Measurements from ENCODE around the gene JMJD7. TPM values are rescaled to one million over a fixed set of nuclear protein-coding genes. Genes with fewer than 3 reads are reported as not detected.

The JMJD7 gene
- total RNA-seq, 2 experiments from 2014 or later = 3.0 to 14.1 TPM

GRCh38 chr15:41795996-41796856 lies 31.7 kb upstream of the JMJD7 start:
- POLR2A ChIA-PET = interaction anchor here (0.6 to 1.4 kb wide), 4 partner anchors 16 to 82 kb away, joined by 3 to 4 read pairs (median 3); partner anchors contain the start of gene MAPKBP1
- Histone ChIP-seq H3K9me2 (ENCODE audit: insufficient read depth, low read length) (no peaks in the 10 kb centered on the region), H3K4me2 (ENCODE audit: low read length) (peak overlapping the region; percentile 38), H3K79me2 (ENCODE audit: insufficient read depth, low read depth, low read length) (no peaks in the 10 kb centered on the region), H3K4me3 (ENCODE audit: low read depth, low read length, poor library complexity, severe bottlenecking) (peak overlapping the region; percentile 4), H3K36me3 (ENCODE audit: insufficient read depth, low read length) (peaks cover 13% of the 10 kb centered on the region), H3K27ac (ENCODE audit: low read depth, low read length, poor library complexity, severe bottlenecking) (peak overlapping the region; percentile 56), H4K20me1 (ENCODE audit: insufficient read depth, low read length) (no peaks in the 10 kb centered on the region), H3K4me1 (ENCODE audit: insufficient read depth, low read length, poor library complexity, severe bottlenecking) (peaks cover 49% of the 10 kb centered on the region), H3K9me3 (ENCODE audit: low read length) (peaks cover 7% of the 10 kb centered on the region; the same call in 1 of the 2 replicates), H2AFZ (ENCODE audit: low read length) (0 out of 2 replicates have a peak overlapping the region, but pooled peaks have one; percentile 43)
- no peak for TF ChIP-seq CTCF (conservative IDR thresholded peaks at IDR 0.05; ENCODE audit: low read length)
- TF ChIP-seq EZH2phosphoT487 (IDR thresholded peaks at IDR 0.05; ENCODE audit: borderline replicate concordance, low read depth, low read length) = no peak
- BruUV-seq (replicated peaks) = no TSS peak
- intact Hi-C loops (cut with micrococcal nuclease; ENCODE audit: unreplicated experiment) = loop anchor here (2.0 kb wide), 1 partner anchor 21 kb away; the partner anchor contains the start of gene MAPKBP1
- DNase-seq (ENCODE audit: low spot score) = no peak
- CTCF ChIA-PET (ENCODE audit: unreplicated experiment) = interaction anchor here (0.6 to 2.5 kb wide), 2 partner anchors 22 to 464 kb away, joined by 5 to 10 read pairs; partner anchors contain the start of genes MAPKBP1 and OIP5

- ChIA-PET POLR2A (interaction anchor here (0.8 to 1.4 kb wide), 2 partner anchors 20 to 156 kb away, joined by 3 to 4 read pairs; no protein-coding TSS in a partner anchor), CTCF (ENCODE audit: unreplicated experiment) (interaction anchor here (2.5 kb wide), 1 partner anchor 24 kb away, joined by 10 read pairs; the partner anchor contains the start of gene MAPKBP1)
- intact Hi-C loops (cut with micrococcal nuclease; ENCODE audit: unreplicated experiment) = no loop called here
- Histone ChIP-seq H3K27ac (ENCODE audit: low read depth, low read length, poor library complexity, severe bottlenecking) (no peak overlapping the region), H3K4me2 (ENCODE audit: low read length) (no peak overlapping the region), H3K79me2 (ENCODE audit: insufficient read depth, low read depth, low read length) (no peaks in the 10 kb centered on the region), H3K4me1 (ENCODE audit: insufficient read depth, low read length, poor library complexity, severe bottlenecking) (peaks cover 38% of the 10 kb centered on the region), H4K20me1 (ENCODE audit: insufficient read depth, low read length) (no peaks in the 10 kb centered on the region), H2AFZ (ENCODE audit: low read length) (no peak overlapping the region), H3K4me3 (ENCODE audit: low read depth, low read length, poor library complexity, severe bottlenecking) (no peak overlapping the region), H3K9me3 (ENCODE audit: low read length) (peaks cover 16% of the 10 kb centered on the region), H3K36me3 (ENCODE audit: insufficient read depth, low read length) (peaks cover 19% of the 10 kb centered on the region), H3K9me2 (ENCODE audit: insufficient read depth, low read length) (no peaks in the 10 kb centered on the region)
- TF ChIP-seq CTCF (conservative IDR thresholded peaks at IDR 0.05; ENCODE audit: low read length) = no peak
- no peak for TF ChIP-seq EZH2phosphoT487 (IDR thresholded peaks at IDR 0.05; ENCODE audit: borderline replicate concordance, low read depth, low read length)
- no peak for DNase-seq (ENCODE audit: low spot score)
- no TSS peak for BruUV-seq (replicated peaks)
Measured at GRCh38 chr15:41797201-41797944, 30.5 kb upstream of the JMJD7 start.
